DLD1 (cell line): ENCODE measurements around the gene KIAA1217.

Source experiments
- in situ Hi-C: cut with HindIII; loops from 2 replicates; pipeline ENCODE4 v1.10.0; 2017; ENCODE audit warnings: low sequenced_read_pairs

KIAA1217 gene

DNA sequence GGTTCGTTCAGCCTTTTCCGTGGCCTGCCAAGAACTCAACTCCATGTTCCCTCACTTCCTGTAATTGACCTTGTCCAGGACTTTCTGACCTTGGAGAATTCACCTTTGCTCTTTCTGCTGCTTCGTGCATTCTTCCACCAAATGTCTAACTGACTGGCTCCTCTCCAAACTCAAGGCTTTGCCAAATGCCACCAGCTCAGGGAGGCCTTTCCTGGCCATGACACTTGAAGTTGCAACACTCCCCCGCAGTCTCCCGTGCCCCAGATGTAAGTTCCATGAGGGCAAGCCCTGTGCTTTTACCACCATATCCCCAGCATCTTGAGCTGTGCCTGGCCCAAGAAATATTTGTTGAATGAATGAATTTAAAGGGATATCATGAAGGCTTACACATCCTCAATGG, 276.4 kb downstream of the KIAA1217 start:
- in situ Hi-C loops: no loop called here

DNA sequence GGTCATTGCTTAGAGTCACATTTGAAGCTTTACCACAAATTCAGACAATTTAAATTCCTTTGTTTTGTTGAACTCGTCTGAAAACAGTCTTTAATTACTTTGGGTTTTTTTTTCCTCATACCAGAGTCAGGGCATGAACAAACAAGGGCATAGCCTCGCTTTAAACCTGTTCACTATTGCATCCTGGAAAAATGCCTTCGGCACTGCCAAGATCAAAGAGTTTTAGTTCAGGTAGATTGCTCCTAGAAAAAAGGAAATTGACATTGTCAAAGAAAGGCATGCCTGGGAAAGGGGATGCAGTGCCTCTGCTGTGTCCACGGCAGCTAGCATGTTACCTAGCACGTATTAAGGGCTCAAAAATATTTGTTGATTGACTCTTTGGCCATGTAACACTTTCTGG, 279.7 kb downstream of the KIAA1217 start:
- in situ Hi-C loops: no loop called here

DNA sequence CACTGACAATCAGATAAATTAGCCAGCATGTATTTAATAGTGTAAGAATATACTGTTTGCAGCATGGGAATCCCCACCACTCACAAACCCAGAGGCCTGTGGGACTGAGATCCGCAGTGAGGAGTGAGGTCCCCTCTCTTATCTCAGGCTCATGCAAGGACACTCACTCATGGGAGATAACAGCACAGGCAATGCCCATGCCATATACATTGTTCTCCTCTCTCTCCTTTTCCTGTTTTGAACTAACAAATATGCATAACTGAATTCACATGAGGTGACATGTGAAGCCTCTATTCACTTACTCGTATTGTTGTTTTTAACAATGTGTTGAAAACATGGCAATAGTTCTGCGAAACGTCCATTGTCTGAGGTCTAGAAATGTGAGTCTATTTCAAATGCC, 284.2 kb downstream of the KIAA1217 start:
- in situ Hi-C loops: no loop called here

DNA sequence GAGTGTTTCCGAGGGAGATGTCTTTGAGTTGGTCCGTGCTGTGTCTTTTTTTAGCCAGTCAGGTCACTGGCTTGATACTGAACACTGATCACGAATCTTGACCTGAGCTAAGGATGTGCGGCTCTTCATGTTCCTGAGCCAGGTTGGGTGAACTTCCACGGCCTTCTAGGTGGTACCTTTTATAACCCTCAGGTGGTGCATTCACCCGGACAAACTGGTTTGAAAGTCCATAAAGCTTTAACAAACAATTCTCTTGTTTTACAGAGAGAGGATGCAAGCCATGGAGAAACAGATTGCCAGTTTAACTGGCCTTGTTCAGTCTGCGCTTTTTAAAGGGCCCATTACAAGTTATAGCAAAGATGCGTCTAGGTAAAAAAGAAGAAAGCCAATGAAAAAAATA, 285.3 kb downstream of the KIAA1217 start:
- in situ Hi-C loops: no loop called here

DNA sequence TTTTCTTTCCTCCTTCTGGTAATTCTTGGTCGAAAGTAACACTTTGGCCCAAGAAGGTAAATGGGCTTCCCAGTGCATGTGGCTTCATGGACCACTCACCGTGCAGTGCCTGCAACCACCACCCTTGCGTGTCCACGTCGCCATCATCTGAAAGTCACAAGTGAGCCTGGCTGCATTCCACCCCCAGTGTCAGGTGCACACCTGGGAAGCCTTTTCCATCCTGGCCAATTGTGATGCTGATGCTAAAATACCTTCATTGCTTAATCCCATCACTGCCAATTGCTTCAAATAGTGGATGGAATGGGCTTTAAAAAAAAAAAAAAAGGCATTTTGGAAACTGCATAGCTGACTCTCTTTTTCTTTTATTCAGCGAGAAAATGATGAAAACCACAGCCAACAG, 285.8 kb downstream of the KIAA1217 start:
- in situ Hi-C loops: no loop called here

DNA sequence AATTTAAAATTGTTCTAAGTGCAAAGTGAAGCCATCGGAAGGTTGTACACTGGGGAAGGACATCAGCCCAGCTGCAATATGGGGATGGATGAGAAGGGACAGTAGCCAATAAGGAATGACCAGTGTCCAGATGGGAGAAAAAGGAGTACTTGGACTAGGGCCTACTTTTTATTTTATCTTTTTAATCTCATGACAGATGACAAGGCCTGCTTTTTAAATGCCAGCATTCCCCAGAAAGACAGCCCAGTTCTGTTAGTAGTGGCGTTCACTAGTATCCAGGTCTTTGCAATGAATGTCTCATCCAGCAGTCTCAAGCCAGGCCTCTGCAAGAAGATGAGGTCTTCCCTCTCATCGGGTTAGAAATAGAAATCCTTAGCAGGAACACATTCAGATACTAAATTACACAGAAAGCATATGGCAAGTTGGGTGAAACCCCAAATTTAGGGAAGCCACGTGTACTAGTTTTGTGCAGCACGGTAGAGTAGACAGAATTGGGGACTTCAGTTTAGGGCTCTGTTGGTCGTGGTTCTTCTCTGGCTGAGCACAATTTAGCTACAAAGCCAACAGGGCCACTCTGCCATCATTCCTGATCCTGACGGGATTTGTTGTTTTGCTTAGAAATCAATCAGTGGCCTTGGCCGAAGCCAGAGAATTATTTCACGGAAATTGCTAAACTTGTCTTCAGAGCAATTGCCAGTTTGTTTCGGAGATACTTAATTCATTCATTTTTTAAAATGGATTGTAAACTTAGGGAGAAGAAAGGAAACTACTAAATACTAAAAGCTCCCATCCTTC, 286.9 kb downstream of the KIAA1217 start:
- in situ Hi-C loops: no loop called here

DNA sequence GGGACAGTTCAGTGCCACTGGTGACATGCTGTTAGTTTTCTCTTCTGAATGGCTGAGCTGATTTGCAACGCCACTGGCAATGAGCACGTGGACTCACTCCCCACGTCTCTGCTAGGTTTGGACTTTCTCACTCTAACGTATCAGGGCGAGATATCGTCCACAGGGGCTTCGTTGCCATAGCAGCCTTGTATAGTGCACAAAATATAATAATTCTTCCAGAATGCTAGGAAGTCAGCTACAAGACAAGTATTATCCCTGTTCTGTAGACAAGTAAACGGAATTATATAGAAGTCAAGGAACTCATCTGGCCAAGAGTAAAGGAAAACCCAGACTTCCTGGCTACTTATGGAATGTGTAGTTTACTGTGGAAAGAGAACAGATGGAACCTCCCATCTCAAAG, 288.0 kb downstream of the KIAA1217 start:
- in situ Hi-C loops: no loop called here

DNA sequence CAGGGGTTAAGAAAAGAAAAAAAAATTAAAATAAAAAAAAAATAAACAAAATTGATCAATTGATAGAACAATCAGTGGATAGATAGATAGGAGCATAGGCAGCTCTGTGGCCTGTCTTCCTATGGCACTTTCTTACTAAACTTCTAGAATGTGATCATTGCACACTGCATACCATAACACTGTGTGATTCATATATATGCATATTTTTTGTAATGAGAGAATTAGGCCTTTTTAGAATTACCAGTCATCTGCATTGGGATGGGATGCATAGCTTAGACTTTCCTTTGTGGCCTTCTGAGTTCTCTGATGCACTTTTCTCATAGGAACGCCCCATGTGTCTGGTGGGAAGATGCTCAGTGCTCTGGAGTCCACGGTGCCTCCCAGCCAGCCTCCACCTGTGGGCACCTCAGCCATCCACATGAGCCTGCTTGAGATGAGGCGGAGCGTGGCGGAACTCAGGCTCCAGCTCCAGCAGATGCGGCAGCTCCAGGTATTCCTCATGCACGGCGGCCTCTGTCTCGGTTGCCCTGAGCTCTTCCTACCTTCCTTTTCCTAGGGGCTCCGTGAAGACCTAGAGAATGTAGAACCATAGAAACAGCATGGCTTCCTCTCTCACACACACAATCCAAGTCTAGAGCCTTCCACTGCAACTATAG, 292.2 kb downstream of the KIAA1217 start:
- in situ Hi-C loops: no loop called here

DNA sequence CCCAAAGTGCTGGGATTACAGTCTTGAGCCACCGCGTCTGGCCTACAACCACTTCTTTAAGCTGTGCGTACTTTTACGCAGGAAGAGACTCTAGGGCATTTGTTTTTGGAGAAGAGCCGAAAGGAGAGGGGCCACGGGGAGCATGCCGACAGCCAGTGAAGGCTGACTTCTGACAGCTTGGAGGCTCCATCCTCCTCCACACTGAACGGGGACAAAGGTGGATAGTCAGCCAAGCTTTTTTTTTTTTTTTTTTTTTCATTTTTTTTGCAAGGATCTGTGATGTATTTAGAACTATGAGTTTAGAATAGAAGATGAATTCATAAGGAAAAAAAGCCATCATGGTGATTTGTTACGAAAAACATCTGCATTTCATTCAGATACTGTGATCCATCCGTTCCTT, 293.1 kb downstream of the KIAA1217 start:
- in situ Hi-C loops: no loop called here

DNA sequence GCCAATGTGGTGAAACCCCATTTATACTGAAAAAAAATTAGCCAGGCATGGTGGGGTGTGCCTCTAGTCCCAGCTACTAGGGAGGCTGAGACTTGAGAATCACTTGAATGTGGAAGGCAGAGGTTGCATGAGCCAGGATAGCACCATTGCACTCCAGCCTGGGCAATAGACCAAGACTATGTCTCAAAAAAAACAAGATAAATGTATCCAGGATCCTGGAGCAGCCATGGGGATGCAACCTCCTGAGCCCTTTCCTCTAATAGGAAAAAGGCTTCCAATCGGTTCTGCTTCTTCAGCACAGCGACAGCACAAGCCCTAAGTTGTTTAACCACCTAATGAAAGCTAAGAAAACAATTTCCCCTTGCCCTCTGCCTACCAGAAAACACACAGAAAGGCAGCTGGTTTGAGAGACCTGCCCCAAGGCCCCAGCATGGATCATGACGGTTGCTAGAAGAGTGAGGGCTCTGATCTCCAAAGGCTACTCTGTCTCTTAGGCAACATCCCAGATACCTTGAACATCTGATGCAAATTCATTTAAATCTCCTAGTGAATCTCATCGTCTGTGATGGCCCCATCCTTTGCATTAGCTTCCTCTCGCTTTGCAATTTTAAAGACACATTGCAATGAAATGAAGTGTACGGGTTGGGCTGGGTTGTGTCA, 294.0 kb downstream of the KIAA1217 start:
- in situ Hi-C loops: no loop called here

DNA sequence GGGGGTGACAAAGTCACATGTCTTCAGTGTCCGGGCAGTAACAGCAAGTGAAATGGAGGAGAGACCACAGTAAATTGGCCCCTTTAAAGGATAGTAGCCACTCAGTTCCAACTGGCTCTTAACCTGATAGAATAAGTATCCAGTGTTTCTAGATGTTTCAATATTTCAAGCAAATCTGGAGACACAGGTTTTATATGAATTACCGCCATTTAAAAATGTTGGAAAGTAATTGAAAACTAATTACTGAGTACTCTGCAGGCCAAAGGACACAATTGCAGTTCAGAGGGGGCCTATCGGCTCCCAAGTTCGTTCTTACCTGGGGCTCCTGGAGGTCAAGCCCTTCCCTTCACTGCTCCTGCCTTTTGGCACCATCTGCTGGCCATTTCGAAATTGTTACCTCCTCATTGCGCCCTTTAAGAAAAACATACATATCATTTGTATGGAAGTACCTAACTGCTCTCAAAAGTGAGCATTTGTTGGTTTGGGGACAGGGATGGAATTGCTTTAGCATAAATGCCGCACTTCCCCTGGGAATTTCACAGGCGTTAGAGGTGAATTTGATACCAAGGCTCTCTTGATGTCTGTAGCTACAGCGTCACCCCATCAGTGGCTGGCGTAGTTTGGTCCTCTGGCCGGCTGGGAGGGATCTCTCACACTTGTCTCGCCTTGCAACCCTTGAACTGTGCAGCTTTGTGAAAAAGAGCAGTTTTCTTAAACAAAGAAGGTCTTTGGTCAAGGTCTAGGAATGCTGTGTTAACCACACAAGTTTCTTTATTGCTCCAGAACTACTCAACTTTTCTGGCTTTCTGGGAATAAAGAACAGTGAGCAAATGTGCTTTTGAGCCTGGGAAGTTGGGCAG, 294.8 kb downstream of the KIAA1217 start:
- in situ Hi-C loops: no loop called here

DNA sequence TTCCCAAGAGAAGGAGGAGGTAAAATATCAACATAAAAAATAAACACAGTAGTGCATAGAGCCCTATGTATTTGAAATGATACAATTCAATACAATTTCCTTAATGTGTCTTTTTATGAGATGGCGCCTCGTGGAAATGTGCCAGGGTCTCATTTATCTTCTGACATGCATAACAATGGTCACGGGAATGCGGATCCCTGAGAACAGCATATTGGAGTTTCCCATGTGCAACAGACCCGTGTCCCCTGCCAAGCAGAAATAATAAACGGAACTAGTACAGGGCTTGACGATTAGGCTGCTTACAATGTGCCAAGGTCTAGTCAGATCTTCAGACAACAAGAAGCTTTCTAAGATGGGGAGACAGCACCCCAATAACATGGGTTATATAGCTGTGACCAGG, 296.8 kb downstream of the KIAA1217 start:
- in situ Hi-C loops: no loop called here

DNA sequence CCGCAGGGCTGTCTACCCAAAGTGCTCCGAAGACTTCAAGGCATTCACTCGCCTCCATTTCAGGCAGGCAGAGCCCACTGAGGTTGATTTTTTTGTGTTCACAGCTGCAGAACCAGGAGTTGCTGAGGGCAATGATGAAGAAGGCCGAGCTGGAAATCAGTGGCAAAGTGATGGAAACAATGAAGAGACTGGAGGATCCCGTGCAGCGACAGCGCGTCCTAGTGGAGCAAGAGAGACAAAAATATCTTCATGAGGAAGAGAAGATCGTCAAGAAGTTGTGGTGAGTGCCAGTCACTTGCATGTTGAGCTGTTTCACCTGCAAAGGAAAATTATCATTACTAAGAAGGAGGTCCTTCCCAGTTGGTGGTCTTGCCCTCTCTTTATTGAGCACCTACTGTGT, 304.2 kb downstream of the KIAA1217 start:
- in situ Hi-C loops: no loop called here

DNA sequence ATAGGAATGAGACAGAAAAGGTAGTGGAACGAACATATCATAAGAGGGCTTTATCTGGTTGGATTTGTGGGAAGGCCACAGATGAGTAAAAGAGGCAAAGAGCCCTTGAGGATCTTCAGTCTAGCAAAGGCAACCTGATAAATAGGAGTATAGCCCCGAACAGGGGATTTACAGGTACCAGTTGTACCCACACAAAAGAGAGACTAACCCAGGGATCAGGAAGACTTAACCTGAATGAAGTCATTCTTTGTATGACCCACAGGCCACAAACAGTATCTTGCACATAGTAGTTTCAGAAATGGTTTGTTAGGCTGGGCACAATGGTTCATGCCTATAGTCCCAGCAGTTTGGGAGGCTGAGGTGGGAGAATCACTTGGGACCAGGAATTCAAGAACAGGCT, 306.5 kb downstream of the KIAA1217 start:
- in situ Hi-C loops: no loop called here

DNA sequence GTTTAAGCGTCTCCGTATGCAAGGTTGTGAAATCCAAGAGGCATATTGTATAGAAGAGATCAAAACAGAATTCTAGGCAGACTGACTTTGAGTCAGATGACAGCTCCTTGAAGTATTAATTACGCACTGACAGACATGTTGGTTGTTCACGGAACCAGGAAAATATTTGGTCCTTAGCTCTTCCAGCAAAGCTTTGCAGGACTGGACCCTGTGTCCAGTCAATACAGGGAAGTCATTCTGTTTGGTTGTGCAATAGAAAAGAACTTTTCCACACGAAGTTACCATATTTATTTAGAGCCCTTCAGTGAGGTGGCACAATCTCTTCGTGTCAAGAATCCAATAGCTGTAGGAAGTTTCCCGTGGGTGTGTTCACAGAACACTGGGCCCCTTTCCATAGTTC, 309.5 kb downstream of the KIAA1217 start:
- in situ Hi-C loops: no loop called here

DNA sequence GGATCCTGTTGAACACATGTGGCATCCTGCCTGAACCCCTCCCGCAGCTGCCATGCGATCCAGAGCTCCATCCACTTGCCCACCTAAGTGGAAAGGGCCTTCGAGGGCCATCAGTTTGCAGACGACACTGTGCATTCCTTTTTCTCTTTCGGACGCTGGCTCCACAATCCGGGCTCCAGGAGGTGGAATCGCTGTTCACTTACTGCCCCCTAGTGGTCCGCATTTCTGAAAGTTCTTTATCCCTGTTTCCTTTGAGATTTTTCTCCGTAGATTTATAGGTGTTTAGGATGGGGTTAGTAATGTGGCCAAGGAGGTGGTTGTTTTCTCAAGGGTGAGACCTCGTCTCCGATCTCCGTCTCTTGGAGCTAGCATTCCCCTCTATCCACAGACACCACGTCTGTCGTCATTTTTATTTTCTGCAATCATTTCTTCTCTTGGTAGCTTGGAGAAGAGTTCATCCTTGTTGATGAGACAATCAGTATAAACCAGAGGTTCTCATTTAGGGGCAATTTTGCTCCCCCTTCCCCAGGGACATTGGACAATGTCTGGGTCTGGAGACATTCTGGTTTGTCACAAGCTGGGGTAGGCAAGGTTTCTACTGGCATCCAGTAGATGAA, 310.2 kb downstream of the KIAA1217 start:
- in situ Hi-C loops: no loop called here

DNA sequence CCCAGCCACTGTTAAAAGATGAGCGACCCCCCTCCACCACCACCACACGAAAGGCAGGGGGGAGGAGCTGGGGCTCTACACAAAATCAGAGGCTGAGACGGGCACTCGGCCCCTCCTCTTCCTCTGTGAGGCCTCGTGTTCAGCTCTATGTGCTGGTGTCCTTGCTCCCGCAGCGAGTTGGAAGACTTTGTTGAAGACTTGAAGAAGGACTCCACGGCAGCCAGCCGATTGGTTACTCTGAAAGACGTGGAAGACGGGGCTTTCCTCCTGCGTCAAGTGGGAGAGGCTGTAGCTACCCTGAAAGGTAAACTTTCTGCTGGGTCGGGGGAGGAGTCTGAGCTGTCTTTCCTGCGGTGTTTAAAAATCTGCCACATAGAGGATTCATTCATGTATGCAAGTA, 311.0 kb downstream of the KIAA1217 start:
- in situ Hi-C loops: no loop called here

DNA sequence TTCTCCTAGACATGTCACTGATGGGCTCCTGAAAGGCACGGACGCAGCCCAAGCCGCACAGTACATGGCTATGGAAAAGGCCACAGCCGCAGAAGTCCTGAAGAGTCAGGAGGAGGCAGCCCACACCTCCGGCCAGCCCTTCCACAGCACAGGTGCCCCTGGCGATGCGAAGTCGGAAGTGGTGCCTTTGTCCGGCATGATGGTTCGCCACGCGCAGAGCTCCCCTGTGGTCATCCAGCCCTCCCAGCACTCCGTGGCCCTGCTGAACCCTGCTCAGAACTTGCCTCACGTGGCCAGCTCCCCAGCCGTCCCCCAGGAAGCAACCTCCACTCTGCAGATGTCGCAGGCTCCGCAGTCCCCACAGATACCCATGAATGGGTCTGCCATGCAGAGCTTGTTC, 315.4 kb downstream of the KIAA1217 start:
- in situ Hi-C loops: no loop called here

DNA sequence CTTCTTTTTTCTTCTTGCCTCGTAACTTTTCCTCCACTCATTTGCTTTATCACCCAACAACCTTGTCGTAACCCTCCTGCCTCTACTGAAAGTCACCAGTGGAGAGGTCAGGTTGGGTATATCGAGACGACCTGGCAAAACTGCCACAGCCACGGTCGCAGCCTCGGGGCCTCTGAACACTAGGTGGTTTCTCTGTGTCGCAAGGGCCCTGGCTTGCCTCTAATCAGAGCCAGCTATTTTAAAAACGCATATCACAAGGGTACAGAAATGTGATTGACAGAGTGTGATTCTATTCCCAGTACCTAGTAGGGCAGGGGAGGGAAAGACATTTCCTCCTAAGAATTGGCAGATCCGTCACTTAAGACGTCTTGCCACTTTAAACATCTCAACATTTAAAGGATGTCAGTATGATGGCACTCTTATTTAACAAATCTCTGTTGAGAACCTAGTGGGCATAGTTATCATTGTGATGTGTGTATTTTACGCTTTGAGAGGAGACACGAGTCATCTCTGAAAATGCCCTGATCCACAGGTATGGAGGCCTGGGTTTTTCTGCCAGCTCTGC, 317.2 kb downstream of the KIAA1217 start:
- in situ Hi-C loops: no loop called here

DNA sequence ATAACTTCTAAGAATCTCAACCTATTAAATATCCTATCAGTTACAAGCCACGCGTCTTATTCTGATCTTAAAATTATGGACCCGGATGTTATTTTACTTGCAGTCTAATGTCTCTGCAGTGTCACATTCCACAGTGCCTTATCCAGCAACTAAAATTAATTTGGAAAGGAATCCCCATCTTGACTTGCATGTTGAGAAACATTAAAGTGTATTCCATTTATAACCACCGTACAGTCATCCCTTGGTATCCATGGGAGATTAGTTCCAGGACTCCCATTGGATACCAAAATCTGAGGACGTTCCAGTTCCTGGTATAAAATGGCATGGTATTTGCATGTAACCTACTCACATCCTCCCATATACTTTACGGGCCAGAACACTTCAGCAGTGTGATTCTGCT, 320.0 kb downstream of the KIAA1217 start:
- in situ Hi-C loops: no loop called here
